HEK293 (cell line): ENCODE results near the gene L3MBTL4.

ENCODE experiments used
- CTCF ChIA-PET: fragments of 350-600 bp; formaldehyde crosslinking; extraction: SDS; loops from one replicate; lab custom pipeline; 2021; ENCODE audit warnings: antibody characterized with exemption; lab: Yijun Ruan, JAX
- POLR2A ChIA-PET: fragments of 300-600 bp; formaldehyde crosslinking; extraction: SDS; loops from one replicate; lab custom pipeline; 2020; ENCODE audit warnings: antibody characterized with exemption, inconsistent platforms; lab: Yijun Ruan, JAX
- H3K27ac ChIP-seq: fragments of 200-500 bp; sonication (Bioruptor generic); 2 replicates; pipeline ENCODE4 v1.5.1; 2014; ENCODE audit warnings: low read depth, low read length, control low read depth, inconsistent platforms; ENCODE audit errors: extremely low read depth
- H3K36me3 ChIP-seq, 2 experiments: fragments of 200-500 bp in 1 of 2; sonication (Bioruptor generic) in 1 of 2; 1 replicate in 1 of 2; 2 replicates in 1 of 2; pipeline ENCODE4 v1.5.1; 2014 to 2017; ENCODE audit warnings: inconsistent platforms in 2 of 2, low read length in 2 of 2; ENCODE audit not compliant: control insufficient read depth in 2 of 2, insufficient read depth in 1 of 2
- H3K4me1 ChIP-seq: fragments of 200-500 bp; sonication (Bioruptor generic); 2 replicates; pipeline ENCODE4 v1.5.1; 2014; ENCODE audit warnings: mild to moderate bottlenecking, low read length, inconsistent platforms; ENCODE audit not compliant: control insufficient read depth, insufficient read depth
- H3K4me3 ChIP-seq: 2 replicates; pipeline ENCODE4 v1.5.1; 2011; ENCODE audit warnings: low read depth, mild to moderate bottlenecking, control low read depth, low read length, moderate library complexity
- H3K9me3 ChIP-seq: fragments of 200-500 bp; sonication (Bioruptor generic); 2 replicates; pipeline ENCODE4 v1.5.1; 2014; ENCODE audit warnings: low read depth, low read length, inconsistent platforms; ENCODE audit not compliant: control insufficient read depth, insufficient read depth
- KLF8 ChIP-seq: fragments of 450-650 bp; formaldehyde crosslinking; IDR thresholded peaks from 2 replicates; pipeline ENCODE4 v1.5.1; 2016; ENCODE audit warnings: missing biosample characterization, missing genetic modification characterization
- MYNN ChIP-seq: fragments of 450-650 bp; formaldehyde crosslinking; IDR thresholded peaks from 2 replicates; pipeline ENCODE4 v1.5.1; 2016; ENCODE audit warnings: missing biosample characterization, missing genetic modification characterization, borderline replicate concordance
- PATZ1 ChIP-seq: fragments of 450-650 bp; formaldehyde crosslinking; IDR thresholded peaks from 2 replicates; pipeline ENCODE4 v1.5.1; 2016; ENCODE audit warnings: missing biosample characterization, missing genetic modification characterization
- RBAK ChIP-seq: fragments of 450-650 bp; formaldehyde crosslinking; IDR thresholded peaks from 2 replicates; pipeline ENCODE4 v1.5.1; 2016; ENCODE audit warnings: missing biosample characterization, missing genetic modification characterization
- SP3 ChIP-seq: fragments of 450-650 bp; formaldehyde crosslinking; IDR thresholded peaks from 2 replicates; pipeline ENCODE4 v1.5.1; 2016; ENCODE audit warnings: missing biosample characterization, missing genetic modification characterization
- YY1 ChIP-seq: fragments of 450-650 bp; formaldehyde crosslinking; IDR thresholded peaks from 2 replicates; pipeline ENCODE4 v1.5.1; 2018; ENCODE audit warnings: missing biosample characterization, missing genetic modification characterization
- ZFP3 ChIP-seq: fragments of 450-650 bp; formaldehyde crosslinking; IDR thresholded peaks from 2 replicates; pipeline ENCODE4 v1.5.1; 2016; ENCODE audit warnings: low read depth, missing biosample characterization, missing genetic modification characterization
- ZNF133 ChIP-seq: fragments of 450-650 bp; formaldehyde crosslinking; IDR thresholded peaks from 2 replicates; pipeline ENCODE4 v1.5.1; 2016; ENCODE audit warnings: missing biosample characterization, missing genetic modification characterization
- ZNF16 ChIP-seq: fragments of 450-650 bp; formaldehyde crosslinking; IDR thresholded peaks from 2 replicates; pipeline ENCODE4 v1.5.1; 2016; ENCODE audit warnings: low read depth, missing biosample characterization, missing genetic modification characterization
- ZNF19 ChIP-seq: fragments of 450-650 bp; formaldehyde crosslinking; IDR thresholded peaks from 2 replicates; pipeline ENCODE4; 2016; ENCODE audit warnings: missing biosample characterization, missing genetic modification characterization, low read depth
- ZNF2 ChIP-seq: fragments of 450-650 bp; formaldehyde crosslinking; IDR thresholded peaks from 2 replicates; pipeline ENCODE4 v1.5.1; 2016; ENCODE audit warnings: missing biosample characterization, missing genetic modification characterization
- ZNF221 ChIP-seq: fragments of 450-650 bp; formaldehyde crosslinking; IDR thresholded peaks from 2 replicates; pipeline ENCODE4 v1.5.1; 2017; ENCODE audit warnings: missing biosample characterization, missing genetic modification characterization, borderline replicate concordance
- ZNF561 ChIP-seq: fragments of 450-650 bp; IDR thresholded peaks from 2 replicates; pipeline ENCODE4 v1.5.1; 2018; ENCODE audit warnings: missing biosample characterization, missing genetic modification characterization, borderline replicate concordance
- ZNF843 ChIP-seq: fragments of 450-650 bp; formaldehyde crosslinking; IDR thresholded peaks from 2 replicates; pipeline ENCODE4 v1.5.1; 2016; ENCODE audit warnings: missing biosample characterization, missing genetic modification characterization
- TF ChIP-seq, protein P1 (sequence below): fragments of 450-650 bp; IDR thresholded peaks from 2 replicates; pipeline ENCODE4 v1.5.1; 2018; ENCODE audit warnings: missing biosample characterization, missing genetic modification characterization
- TF ChIP-seq, protein P2 (sequence below): fragments of 450-650 bp; formaldehyde crosslinking; IDR thresholded peaks from 2 replicates; pipeline ENCODE4 v1.5.1; 2016; ENCODE audit warnings: missing biosample characterization, missing genetic modification characterization

The L3MBTL4 gene

DNA sequence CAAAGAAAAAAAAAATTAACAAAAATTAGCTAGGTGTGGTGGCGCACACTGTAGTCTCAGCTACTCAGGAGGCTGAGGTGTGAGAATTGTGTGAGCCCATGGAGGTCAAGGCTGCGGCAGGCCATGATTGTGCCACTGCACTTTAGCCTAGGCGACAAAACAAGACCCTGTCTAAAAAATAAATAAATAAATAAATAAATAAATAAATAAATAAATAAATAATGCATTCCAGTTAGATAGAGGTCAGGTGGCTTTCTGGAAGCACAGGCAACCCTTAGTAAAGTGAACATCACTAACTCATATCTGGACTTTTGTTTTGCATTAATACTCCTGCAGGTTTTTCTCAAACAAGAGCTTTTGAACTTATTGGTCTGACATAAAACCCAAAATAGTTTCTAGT is 206.8 kb downstream of the L3MBTL4 start (continued):
- no peak for TF ChIP-seq PATZ1
- TF ChIP-seq ZNF221 (tag by site-specific recombination), result no peak
- TF ChIP-seq, protein P1, sequence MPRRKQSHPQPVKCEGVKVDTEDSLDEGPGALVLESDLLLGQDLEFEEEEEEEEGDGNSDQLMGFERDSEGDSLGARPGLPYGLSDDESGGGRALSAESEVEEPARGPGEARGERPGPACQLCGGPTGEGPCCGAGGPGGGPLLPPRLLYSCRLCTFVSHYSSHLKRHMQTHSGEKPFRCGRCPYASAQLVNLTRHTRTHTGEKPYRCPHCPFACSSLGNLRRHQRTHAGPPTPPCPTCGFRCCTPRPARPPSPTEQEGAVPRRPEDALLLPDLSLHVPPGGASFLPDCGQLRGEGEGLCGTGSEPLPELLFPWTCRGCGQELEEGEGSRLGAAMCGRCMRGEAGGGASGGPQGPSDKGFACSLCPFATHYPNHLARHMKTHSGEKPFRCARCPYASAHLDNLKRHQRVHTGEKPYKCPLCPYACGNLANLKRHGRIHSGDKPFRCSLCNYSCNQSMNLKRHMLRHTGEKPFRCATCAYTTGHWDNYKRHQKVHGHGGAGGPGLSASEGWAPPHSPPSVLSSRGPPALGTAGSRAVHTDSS (tag by site-specific recombination), result no peak

GRCh38 chr18:6207116-6207515 is 207.6 kb downstream of the L3MBTL4 start:
- H3K4me1 ChIP-seq, result no peaks in the 10 kb centered on the region
- CTCF ChIA-PET, result interaction anchor here (3.8 kb wide), 1 partner anchor 12 kb away, joined by 24 read pairs; no protein-coding TSS in a partner anchor
- POLR2A ChIA-PET, result no interaction called here
- H3K27ac ChIP-seq, result no peak overlapping the region
- H3K36me3 ChIP-seq, result no peaks in the 10 kb centered on the region
- TF ChIP-seq ZNF19 (no peak), YY1 (tag by site-specific recombination) (no peak), SP3 (tag by site-specific recombination) (no peak), ZNF16 (tag by site-specific recombination) (no peak), MYNN (no peak), KLF8 (tag by site-specific recombination) (no peak), ZNF133 (tag by site-specific recombination) (no peak), RBAK (tag by site-specific recombination) (no peak), ZFP3 (tag by site-specific recombination) (no peak), ZNF843 (no peak), ZNF2 (tag by site-specific recombination) (no peak)
- TF ChIP-seq, protein P2, sequence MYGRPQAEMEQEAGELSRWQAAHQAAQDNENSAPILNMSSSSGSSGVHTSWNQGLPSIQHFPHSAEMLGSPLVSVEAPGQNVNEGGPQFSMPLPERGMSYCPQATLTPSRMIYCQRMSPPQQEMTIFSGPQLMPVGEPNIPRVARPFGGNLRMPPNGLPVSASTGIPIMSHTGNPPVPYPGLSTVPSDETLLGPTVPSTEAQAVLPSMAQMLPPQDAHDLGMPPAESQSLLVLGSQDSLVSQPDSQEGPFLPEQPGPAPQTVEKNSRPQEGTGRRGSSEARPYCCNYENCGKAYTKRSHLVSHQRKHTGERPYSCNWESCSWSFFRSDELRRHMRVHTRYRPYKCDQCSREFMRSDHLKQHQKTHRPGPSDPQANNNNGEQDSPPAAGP, result no peak
- TF ChIP-seq, protein P1 (tag by site-specific recombination), result no peak
- H3K4me3 ChIP-seq, result no peak overlapping the region
- H3K9me3 ChIP-seq, result no peaks in the 10 kb centered on the region

GRCh38 chr18:6205706-6206105 is 209.0 kb downstream of the L3MBTL4 start:
- Histone ChIP-seq H3K4me3 (no peak overlapping the region), H3K4me1 (no peaks in the 10 kb centered on the region), H3K9me3 (no peaks in the 10 kb centered on the region), H3K36me3 (no peaks in the 10 kb centered on the region), H3K27ac (no peak overlapping the region)
- POLR2A ChIA-PET, result no interaction called here
- no peak for TF ChIP-seq ZNF561 (tag by site-specific recombination)
- CTCF ChIA-PET, result interaction anchor here (0.9 to 3.8 kb wide), 2 partner anchors 13 to 16 kb away, joined by 3 to 24 read pairs; no protein-coding TSS in a partner anchor
